Osteoblast (primary cell): ENCODE measurements around the gene ORAI2. TPM values are rescaled to one million over a fixed set of nuclear protein-coding genes. Genes with fewer than 3 reads are reported as not detected.

Experiments
- DNase-seq: peaks from one replicate; pipeline ENCODE4 v3.0.0; 2011; ENCODE audit warnings: low spot score, mixed read lengths; ENCODE audit not compliant: insufficient read length; ENCODE audit errors: missing footprints
- H2AFZ ChIP-seq: 2 replicates; pipeline ENCODE4 v1.6.0; 2011; ENCODE audit warnings: mild to moderate bottlenecking, low read length
- H3K27ac ChIP-seq: 2 replicates; pipeline ENCODE4 v1.5.1; 2011; ENCODE audit warnings: mild to moderate bottlenecking, low read depth, low read length, moderate library complexity
- H3K27me3 ChIP-seq: 2 replicates; pipeline ENCODE4 v1.6.0; 2012; ENCODE audit warnings: mild to moderate bottlenecking, control low read depth, inconsistent platforms, low read length, moderate library complexity; ENCODE audit not compliant: insufficient read depth
- H3K36me3 ChIP-seq: 2 replicates; pipeline ENCODE4 v1.5.1; 2011; ENCODE audit warnings: mild to moderate bottlenecking, low read length, control low read depth, moderate library complexity; ENCODE audit not compliant: insufficient read depth
- H3K4me1 ChIP-seq: 2 replicates; pipeline ENCODE4 v1.5.1; 2011; ENCODE audit warnings: mild to moderate bottlenecking, low read length, control low read depth, moderate library complexity; ENCODE audit not compliant: insufficient read depth
- H3K4me2 ChIP-seq: 2 replicates; pipeline ENCODE4 v1.6.0; 2011; ENCODE audit warnings: mild to moderate bottlenecking, low read length; ENCODE audit not compliant: insufficient read depth
- H3K4me3 ChIP-seq: fragments of 200-600 bp; sonication (generic); 3 replicates; pipeline ENCODE4 v1.5.1; 2012; ENCODE audit warnings: mild to moderate bottlenecking, low read length, inconsistent platforms; ENCODE audit not compliant: insufficient read depth
- H3K79me2 ChIP-seq: 2 replicates; pipeline ENCODE4 v1.6.0; 2012; ENCODE audit warnings: mild to moderate bottlenecking, low read length, control low read depth, inconsistent platforms; ENCODE audit not compliant: insufficient read depth
- H3K9me3 ChIP-seq: 2 replicates; pipeline ENCODE4 v1.5.1; 2011; ENCODE audit warnings: low read depth, low read length, control low read depth
- H4K20me1 ChIP-seq: 2 replicates; pipeline ENCODE4 v1.6.0; 2012; ENCODE audit warnings: mild to moderate bottlenecking, low read length, control low read depth; ENCODE audit not compliant: insufficient read depth
- total RNA-seq: library from RNA; depleted of rRNA; stranded (reverse); fragments of >200 nt; gene quantifications from 2 replicates; pipeline ENCODE4 v1.2.3, GENCODE V29; 2012
- TF ChIP-seq, protein P1 (sequence below): IDR thresholded peaks from 2 replicates; pipeline ENCODE4 v1.5.1; 2011; ENCODE audit warnings: mild to moderate bottlenecking, low read depth, low read length, moderate library complexity; ENCODE audit errors: extremely low read depth

The ORAI2 gene
- total RNA-seq, 1 donor = 44.2 TPM

DNA sequence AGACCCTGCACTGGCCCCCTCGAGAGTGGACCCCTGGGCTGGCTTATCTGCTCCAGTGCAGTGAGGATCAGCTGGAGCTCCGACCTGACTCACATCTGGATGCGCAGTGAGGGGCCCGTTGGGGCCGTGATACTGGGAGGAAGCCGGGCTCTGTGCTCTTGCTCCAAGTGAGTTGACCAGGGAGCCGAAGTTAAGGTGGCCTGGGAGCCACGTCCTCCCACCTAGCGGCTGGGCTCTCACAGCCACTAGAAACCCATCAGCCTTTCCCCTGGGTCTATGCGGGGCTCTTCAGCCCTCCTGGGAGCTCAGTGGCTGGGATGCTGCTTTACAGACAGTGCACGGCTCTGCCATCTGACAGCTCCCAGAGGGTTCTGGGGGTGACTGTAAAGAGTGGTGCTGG is 22.2 kb downstream of the ORAI2 start:
- Histone ChIP-seq H2AFZ (no peak overlapping the region), H3K4me2 (no peak overlapping the region), H3K9me3 (no peaks in the 10 kb centered on the region), H3K27me3 (no peaks in the 10 kb centered on the region), H3K36me3 (peaks cover 14% of the 10 kb centered on the region), H3K4me3 (no peak overlapping the region), H3K79me2 (peaks cover 1% of the 10 kb centered on the region), H3K4me1 (peaks cover 8% of the 10 kb centered on the region), H3K27ac (no peak overlapping the region), H4K20me1 (peaks cover 5% of the 10 kb centered on the region)
- TF ChIP-seq, protein P1, sequence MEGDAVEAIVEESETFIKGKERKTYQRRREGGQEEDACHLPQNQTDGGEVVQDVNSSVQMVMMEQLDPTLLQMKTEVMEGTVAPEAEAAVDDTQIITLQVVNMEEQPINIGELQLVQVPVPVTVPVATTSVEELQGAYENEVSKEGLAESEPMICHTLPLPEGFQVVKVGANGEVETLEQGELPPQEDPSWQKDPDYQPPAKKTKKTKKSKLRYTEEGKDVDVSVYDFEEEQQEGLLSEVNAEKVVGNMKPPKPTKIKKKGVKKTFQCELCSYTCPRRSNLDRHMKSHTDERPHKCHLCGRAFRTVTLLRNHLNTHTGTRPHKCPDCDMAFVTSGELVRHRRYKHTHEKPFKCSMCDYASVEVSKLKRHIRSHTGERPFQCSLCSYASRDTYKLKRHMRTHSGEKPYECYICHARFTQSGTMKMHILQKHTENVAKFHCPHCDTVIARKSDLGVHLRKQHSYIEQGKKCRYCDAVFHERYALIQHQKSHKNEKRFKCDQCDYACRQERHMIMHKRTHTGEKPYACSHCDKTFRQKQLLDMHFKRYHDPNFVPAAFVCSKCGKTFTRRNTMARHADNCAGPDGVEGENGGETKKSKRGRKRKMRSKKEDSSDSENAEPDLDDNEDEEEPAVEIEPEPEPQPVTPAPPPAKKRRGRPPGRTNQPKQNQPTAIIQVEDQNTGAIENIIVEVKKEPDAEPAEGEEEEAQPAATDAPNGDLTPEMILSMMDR = no peak
- peak; percentile 66 for DNase-seq

DNA sequence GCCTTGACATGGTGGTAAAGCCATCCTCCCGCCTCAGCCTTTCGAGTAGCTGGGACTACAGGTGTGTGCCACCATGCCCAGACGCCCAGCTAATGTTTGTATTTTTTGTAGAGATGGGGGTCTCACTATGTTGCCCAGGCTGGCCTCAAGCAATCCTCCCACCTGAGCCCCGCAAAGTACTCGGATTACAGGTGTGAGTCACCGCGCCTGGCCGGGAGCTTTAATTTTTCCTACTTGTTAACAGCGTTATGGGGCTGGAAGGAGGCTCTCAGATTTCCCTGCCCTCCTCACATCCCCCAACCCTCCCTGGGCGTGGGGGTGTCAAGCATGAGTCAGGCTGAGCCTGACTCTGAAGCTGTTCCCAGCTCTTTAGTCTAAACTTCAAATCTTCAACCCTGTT is 23.0 kb downstream of the ORAI2 start:
- H3K4me1 ChIP-seq = peaks cover 5% of the 10 kb centered on the region
- H3K9me3 ChIP-seq = no peaks in the 10 kb centered on the region
- H3K27ac ChIP-seq = no peak overlapping the region
- no peak overlapping the region for H2AFZ ChIP-seq
- no peak overlapping the region for H3K4me2 ChIP-seq
- peak; percentile 95 for DNase-seq
- no peak overlapping the region for H3K4me3 ChIP-seq
- TF ChIP-seq, protein P1 = no peak
- H4K20me1 ChIP-seq = peaks cover 5% of the 10 kb centered on the region
- H3K27me3 ChIP-seq = no peaks in the 10 kb centered on the region
- peaks cover 3% of the 10 kb centered on the region for H3K79me2 ChIP-seq
- H3K36me3 ChIP-seq = peaks cover 14% of the 10 kb centered on the region

DNA sequence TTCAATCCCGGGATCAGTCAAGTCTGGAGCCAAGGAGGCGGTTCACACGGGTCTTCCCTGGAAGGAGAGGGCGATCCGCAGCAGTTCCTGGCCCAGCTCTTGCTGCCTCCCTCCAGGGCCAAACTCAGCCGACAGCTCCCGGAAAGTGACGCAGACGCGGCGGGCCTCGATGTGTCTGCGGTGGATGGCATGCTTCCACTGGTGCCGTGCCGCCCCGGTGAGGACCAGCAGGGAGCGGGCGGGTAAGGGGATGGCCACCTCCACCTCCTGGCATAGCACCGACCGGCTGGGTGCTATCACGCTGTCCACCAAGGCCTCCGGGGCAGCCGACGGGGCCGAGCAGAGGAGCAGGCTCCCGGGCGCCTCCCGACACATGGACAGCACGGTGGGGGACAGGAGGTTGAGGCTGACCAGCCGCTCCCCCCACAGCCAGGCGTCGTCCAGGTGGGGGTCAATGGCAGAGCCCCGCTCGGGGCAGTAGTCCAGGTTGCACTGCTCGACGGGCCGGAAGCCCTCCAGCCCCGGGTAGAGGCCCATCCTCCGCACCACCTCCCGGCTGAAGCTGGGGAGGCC is 24.1 kb downstream of the ORAI2 start:
- TF ChIP-seq, protein P1 = no peak
- H3K4me3 ChIP-seq = no peak overlapping the region
- no peak overlapping the region for H2AFZ ChIP-seq
- H3K9me3 ChIP-seq = no peaks in the 10 kb centered on the region
- DNase-seq = peak; percentile 56
- peaks cover 14% of the 10 kb centered on the region for H3K36me3 ChIP-seq
- H4K20me1 ChIP-seq = peaks cover 9% of the 10 kb centered on the region
- H3K27me3 ChIP-seq = no peaks in the 10 kb centered on the region
- H3K27ac ChIP-seq = no peak overlapping the region
- H3K4me1 ChIP-seq = no peaks in the 10 kb centered on the region
- H3K79me2 ChIP-seq = peaks cover 11% of the 10 kb centered on the region
- H3K4me2 ChIP-seq = no peak overlapping the region

DNA sequence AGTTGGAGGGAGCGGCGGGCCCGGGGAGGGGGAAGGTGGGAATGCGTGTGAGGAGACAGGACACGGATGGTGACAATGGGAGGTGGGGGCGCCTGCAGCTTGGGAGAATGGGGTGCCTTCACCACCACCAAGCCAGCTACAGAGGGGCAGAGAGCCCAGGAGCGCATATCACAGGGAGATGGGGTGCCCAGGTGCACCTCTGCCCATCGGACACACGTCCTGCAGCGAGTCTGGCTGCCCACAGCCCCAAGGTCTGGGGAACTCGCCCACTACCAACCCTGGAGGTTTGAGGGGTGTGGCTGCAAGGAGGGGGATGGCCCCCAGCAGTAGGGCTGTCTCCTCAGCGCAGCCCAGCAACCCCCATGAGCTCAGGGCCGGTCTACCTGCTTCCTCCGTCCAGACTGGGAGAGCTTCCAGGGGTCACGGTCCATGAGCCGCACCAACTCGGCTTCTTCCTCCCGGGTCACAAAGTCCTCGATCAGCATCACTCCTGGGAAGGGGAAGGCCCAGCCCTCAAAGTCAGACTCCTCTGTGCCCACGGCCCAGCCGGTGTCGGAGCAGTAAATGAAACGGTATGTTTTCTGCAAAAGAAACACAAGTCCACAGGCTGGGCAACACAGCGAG is 26.0 kb downstream of the ORAI2 start:
- H3K4me3 ChIP-seq = no peak overlapping the region
- no peak overlapping the region for H3K27ac ChIP-seq
- H2AFZ ChIP-seq = no peak overlapping the region
- no peaks in the 10 kb centered on the region for H3K9me3 ChIP-seq
- TF ChIP-seq, protein P1 = no peak
- peaks cover 14% of the 10 kb centered on the region for H3K36me3 ChIP-seq
- H4K20me1 ChIP-seq = peaks cover 9% of the 10 kb centered on the region
- peaks cover 5% of the 10 kb centered on the region for H3K4me1 ChIP-seq
- no peaks in the 10 kb centered on the region for H3K27me3 ChIP-seq
- peak; percentile 47 for DNase-seq
- H3K4me2 ChIP-seq = no peak overlapping the region
- peaks cover 28% of the 10 kb centered on the region for H3K79me2 ChIP-seq
